Smooth muscle cell of the brain vasculature (primary cell): ENCODE data around the gene LILRB5.
"Not testable (repeated sequence)": the region's sequence is repeated elsewhere in the genome, so short reads cannot be mapped to it uniquely, and the experiment has no call there.

Experiments used
- DNase-seq: peaks from one replicate; pipeline ENCODE4 v3.0.0-alpha.2; 2012; ENCODE audit warnings: low read depth, low spot score

Gene LILRB5

GRCh38 chr19:54257116-54257480 lies at the start of gene LILRB5:
LILRB5 (minus strand) TSS chr19:54257273; CDS start chr19:54257193, 80 bp downstream.
- no peak for DNase-seq

- no peak for DNase-seq
Observed at GRCh38 chr19:54305141-54305540, 48.1 kb upstream of the LILRB5 start.

- no peak for DNase-seq
Observed at GRCh38 chr19:54302257-54302656, 45.2 kb upstream of the LILRB5 start.

GRCh38 chr19:54299515-54299914 lies 42.4 kb upstream of the LILRB5 start:
- DNase-seq = no peak

- DNase-seq = no peak
Observed at GRCh38 chr19:54299126-54299498, 42.0 kb upstream of the LILRB5 start.

- DNase-seq = no peak
Observed at GRCh38 chr19:54298357-54299125, 41.5 kb upstream of the LILRB5 start.

- DNase-seq = no peak
Observed at GRCh38 chr19:54297759-54298305, 40.8 kb upstream of the LILRB5 start.

GRCh38 chr19:54294539-54294938 lies 37.5 kb upstream of the LILRB5 start:
- no peak for DNase-seq

GRCh38 chr19:54289160-54289559 lies 32.1 kb upstream of the LILRB5 start:
- not testable (repeated sequence) for DNase-seq

- DNase-seq = no peak
Observed at GRCh38 chr19:54287456-54287855, 30.4 kb upstream of the LILRB5 start.

GRCh38 chr19:54286283-54286682 lies 29.2 kb upstream of the LILRB5 start:
- DNase-seq = not testable (repeated sequence)

- not testable (repeated sequence) for DNase-seq
Observed at GRCh38 chr19:54285427-54286056, 28.5 kb upstream of the LILRB5 start.

- no peak for DNase-seq
Observed at GRCh38 chr19:54282686-54283470, 25.8 kb upstream of the LILRB5 start.

- not testable (repeated sequence) for DNase-seq
Observed at GRCh38 chr19:54281729-54282075, 24.6 kb upstream of the LILRB5 start.

GRCh38 chr19:54281007-54281728 lies 24.1 kb upstream of the LILRB5 start, which contains the start of gene LILRB2:
LILRB2 (minus strand) TSS chr19:54281110; CDS start chr19:54280496, 614 bp downstream.
- DNase-seq = no peak

GRCh38 chr19:54280441-54280840 lies 23.4 kb upstream of the LILRB5 start:
- not testable (repeated sequence) for DNase-seq

- DNase-seq = not testable (repeated sequence)
Observed at GRCh38 chr19:54280025-54280424, 23.0 kb upstream of the LILRB5 start.

- DNase-seq = no peak
Observed at GRCh38 chr19:54279406-54279962, 22.4 kb upstream of the LILRB5 start.

- not testable (repeated sequence) for DNase-seq
Observed at GRCh38 chr19:54278571-54279195, 21.6 kb upstream of the LILRB5 start.

GRCh38 chr19:54278056-54278455 lies 21.0 kb upstream of the LILRB5 start:
- not testable (repeated sequence) for DNase-seq
